GM10248 (cell line): ENCODE results near the gene RNU7-1.

Experiments used
- CTCF ChIA-PET: fragments of 300-600 bp; sonication (Branson Sonifier 250); formaldehyde crosslinking; extraction: SDS; loops from one replicate; lab custom pipeline; 2021; ENCODE audit warnings: antibody characterized with exemption; lab: Yijun Ruan, JAX
- POLR2A ChIA-PET: fragments of 350-650 bp; sonication (Branson Sonifier 250); formaldehyde crosslinking; extraction: SDS; loops from one replicate; lab custom pipeline; 2020; ENCODE audit warnings: antibody characterized with exemption; lab: Yijun Ruan, JAX
- DNase-seq: peaks from one replicate; pipeline ENCODE4 v3.0.0; 2012; ENCODE audit errors: extremely low spot score
- CTCF ChIP-seq: IDR thresholded peaks from 2 replicates; pipeline ENCODE4 v1.5.1; 2012; ENCODE audit warnings: mild to moderate bottlenecking, low read depth; ENCODE audit errors: extremely low read depth, missing control alignments, control extremely low read depth

Gene RNU7-1

GRCh38 chr12:6961695-6962284 is 18.2 kb downstream of the RNU7-1 start:
- peak; percentile 62 for DNase-seq
- ChIA-PET POLR2A (interaction anchor here (1.1 to 11.3 kb wide), 4 partner anchors 11 to 89 kb away, joined by 3 to 147 read pairs (median 7); partner anchors contain the start of genes C12orf57, PTPN6, RNU7-1 and SPSB2), CTCF (interaction anchor here (1.0 to 13.5 kb wide), 10 partner anchors 8 to 146 kb away, joined by 3 to 530 read pairs (median 6); partner anchors contain the start of genes C12orf57, EMG1, LRRC23 and PHB2)
- peak; percentile 47 for TF ChIP-seq CTCF

GRCh38 chr12:6962285-6963015 is 18.8 kb downstream of the RNU7-1 start:
- ChIA-PET CTCF (interaction anchor here (1.1 to 13.5 kb wide), 5 partner anchors 7 to 94 kb away, joined by 7 to 530 read pairs (median 8); partner anchors contain the start of genes C12orf57, EMG1, LRRC23 and PHB2), POLR2A (interaction anchor here (1.1 to 11.3 kb wide), 4 partner anchors 11 to 90 kb away, joined by 3 to 147 read pairs (median 8); partner anchors contain the start of genes C12orf57, PTPN6, RNU7-1 and SPSB2)
- no peak for DNase-seq
- no peak for TF ChIP-seq CTCF

GRCh38 chr12:6963016-6963731 is 19.6 kb downstream of the RNU7-1 start:
- no peak for DNase-seq
- ChIA-PET POLR2A (interaction anchor here (0.6 to 11.3 kb wide), 5 partner anchors 12 to 1064 kb away, joined by 3 to 147 read pairs (median 4); partner anchors contain the start of genes C12orf57, PTPN6, RNU7-1 and SPSB2), CTCF (interaction anchor here (1.7 to 13.5 kb wide), 6 partner anchors 7 to 95 kb away, joined by 12 to 530 read pairs (median 22); partner anchors contain the start of genes C12orf57, PTPN6, RNU7-1 and TPI1)
- no peak for TF ChIP-seq CTCF

GRCh38 chr12:6963791-6964413 is 20.3 kb downstream of the RNU7-1 start:
- ChIA-PET CTCF (interaction anchor here (0.9 to 13.5 kb wide), 14 partner anchors 8 to 149 kb away, joined by 3 to 530 read pairs (median 6); partner anchors contain the start of genes C12orf57, PTPN6, RNU7-1 and SPSB2), POLR2A (interaction anchor here (0.7 to 11.3 kb wide), 3 partner anchors 13 to 1063 kb away, joined by 3 to 147 read pairs (median 8); partner anchors contain the start of genes C12orf57, PTPN6 and RNU7-1)
- DNase-seq, result no peak
- TF ChIP-seq CTCF, result no peak

- ChIA-PET POLR2A (interaction anchor here (0.7 to 11.3 kb wide), 4 partner anchors 13 to 97 kb away, joined by 3 to 147 read pairs (median 6); partner anchors contain the start of genes C12orf57, PTPN6, RNU7-1 and SPSB2), CTCF (interaction anchor here (0.6 to 13.5 kb wide), 29 partner anchors 9 to 272 kb away, joined by 3 to 530 read pairs (median 4); partner anchors contain the start of genes C12orf57, PTPN6, RNU7-1 and SPSB2)
- no peak for DNase-seq
- no peak for TF ChIP-seq CTCF
Observed at GRCh38 chr12:6964605-6965025, 21.0 kb downstream of the RNU7-1 start.
